HFF-Myc (cell line): ENCODE results near the gene EPHA5.

Experiments used
- DNase-seq: peaks from one replicate; pipeline ENCODE4 v3.0.0-alpha.2; 2011; ENCODE audit warnings: low read depth; ENCODE audit errors: extremely low read depth
- H3K4me3 ChIP-seq: replicated peaks from 2 replicates; pipeline ENCODE4 v1.5.1; 2011; ENCODE audit warnings: low read depth, mild to moderate bottlenecking, control low read depth, low read length
- TF ChIP-seq, protein P1 (sequence below): IDR thresholded peaks from 2 replicates; pipeline ENCODE4 v1.5.1; 2012; ENCODE audit warnings: mild to moderate bottlenecking, low read depth, low read length, control low read depth; ENCODE audit errors: missing control alignments

EPHA5 gene

DNA sequence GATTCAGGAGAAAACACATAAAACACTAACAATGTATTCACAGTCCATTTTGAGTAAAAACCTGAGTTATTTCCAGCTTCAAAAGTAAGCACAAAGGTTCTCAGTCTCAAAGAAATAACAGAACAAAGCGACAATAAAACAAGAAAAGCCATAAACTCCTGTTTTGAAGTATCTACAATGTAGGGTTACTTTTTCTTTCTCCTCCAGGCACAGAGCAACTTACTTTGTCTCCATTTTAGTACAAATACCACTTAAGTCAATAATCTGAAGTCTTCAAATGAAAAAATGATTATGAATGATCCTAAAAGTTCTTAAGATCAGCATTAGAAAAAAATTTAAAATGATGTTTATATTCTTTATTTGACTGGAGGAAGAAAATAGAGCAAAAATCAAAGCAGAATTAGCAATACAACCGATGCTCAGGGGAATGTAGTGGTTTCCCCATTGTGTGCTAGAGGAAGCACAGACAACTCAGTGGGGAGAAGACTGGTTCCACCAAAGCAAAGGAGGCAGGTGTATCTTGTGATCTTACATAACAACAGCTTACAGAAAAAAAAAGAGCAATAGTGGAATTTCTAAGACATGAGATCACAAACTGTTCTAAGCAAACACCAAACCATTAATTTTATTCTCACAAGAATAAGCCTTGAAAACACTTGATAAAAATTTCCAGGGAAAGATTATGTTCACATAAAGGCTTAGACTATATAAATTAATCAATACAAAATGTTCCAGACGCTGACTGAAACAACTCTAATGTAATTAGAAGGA is 35.1 kb downstream of the EPHA5 start:
- no peak overlapping the region for H3K4me3 ChIP-seq
- TF ChIP-seq, protein P1, sequence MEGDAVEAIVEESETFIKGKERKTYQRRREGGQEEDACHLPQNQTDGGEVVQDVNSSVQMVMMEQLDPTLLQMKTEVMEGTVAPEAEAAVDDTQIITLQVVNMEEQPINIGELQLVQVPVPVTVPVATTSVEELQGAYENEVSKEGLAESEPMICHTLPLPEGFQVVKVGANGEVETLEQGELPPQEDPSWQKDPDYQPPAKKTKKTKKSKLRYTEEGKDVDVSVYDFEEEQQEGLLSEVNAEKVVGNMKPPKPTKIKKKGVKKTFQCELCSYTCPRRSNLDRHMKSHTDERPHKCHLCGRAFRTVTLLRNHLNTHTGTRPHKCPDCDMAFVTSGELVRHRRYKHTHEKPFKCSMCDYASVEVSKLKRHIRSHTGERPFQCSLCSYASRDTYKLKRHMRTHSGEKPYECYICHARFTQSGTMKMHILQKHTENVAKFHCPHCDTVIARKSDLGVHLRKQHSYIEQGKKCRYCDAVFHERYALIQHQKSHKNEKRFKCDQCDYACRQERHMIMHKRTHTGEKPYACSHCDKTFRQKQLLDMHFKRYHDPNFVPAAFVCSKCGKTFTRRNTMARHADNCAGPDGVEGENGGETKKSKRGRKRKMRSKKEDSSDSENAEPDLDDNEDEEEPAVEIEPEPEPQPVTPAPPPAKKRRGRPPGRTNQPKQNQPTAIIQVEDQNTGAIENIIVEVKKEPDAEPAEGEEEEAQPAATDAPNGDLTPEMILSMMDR, result no peak
- no peak for DNase-seq

DNA sequence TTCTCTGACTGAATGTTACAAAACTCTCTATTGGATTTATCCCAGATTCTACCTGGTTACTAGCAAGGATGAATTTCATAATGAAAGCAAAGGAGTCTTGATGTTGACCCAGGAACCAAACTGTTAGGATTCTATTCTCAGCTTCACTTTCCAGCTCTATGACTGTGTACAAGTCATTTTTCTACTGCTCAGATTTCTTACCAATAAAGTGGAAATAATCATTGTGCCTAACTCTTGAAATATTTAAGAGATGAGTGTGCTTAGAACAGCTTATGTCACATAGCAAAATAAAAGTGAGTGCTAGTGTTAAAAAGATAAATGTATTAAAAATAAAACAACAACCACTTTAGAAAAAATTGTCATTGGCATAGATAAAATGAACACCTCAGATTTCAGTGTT is 45.6 kb downstream of the EPHA5 start:
- no peak for DNase-seq
- TF ChIP-seq, protein P1, result no peak
- no peak overlapping the region for H3K4me3 ChIP-seq

DNA sequence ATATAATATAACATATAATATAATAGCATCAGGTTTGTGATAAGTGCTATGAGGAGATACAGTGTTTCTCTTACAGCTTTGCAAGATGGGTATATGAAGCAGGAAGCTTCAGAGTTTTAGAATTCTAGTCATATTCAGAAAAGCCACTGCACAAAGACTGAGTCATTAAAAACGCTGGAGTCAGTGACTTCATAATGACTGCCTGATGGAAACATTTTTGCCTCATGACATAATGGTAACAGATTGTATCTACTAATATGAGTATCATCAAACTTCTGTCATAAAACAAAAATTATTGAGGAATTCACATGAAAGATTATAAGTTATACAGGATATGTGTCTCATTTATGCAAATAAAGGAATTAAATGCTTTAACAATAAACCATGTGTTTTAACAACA is 46.8 kb downstream of the EPHA5 start:
- TF ChIP-seq, protein P1, result no peak
- no peak overlapping the region for H3K4me3 ChIP-seq
- DNase-seq, result no peak

DNA sequence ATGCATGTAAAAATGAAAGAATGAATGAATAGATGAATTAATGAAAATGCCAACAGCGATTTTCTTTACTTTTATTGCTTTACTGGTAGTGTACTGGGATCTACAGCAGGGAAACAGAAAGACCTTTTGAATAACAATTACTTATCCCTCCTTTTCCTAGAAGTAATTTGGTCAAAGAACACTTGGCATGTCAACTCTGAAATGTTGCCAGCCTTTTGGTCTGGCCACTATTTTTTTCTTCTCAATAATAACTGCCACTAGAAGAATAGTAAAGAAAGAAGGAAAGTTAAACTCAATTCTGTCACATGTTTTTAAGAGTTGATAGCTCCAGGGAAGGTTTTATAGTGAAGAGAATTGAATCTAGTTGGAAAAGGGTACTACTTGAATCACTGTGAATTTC is 52.9 kb downstream of the EPHA5 start:
- no peak overlapping the region for H3K4me3 ChIP-seq
- no peak for DNase-seq
- TF ChIP-seq, protein P1, result no peak

DNA sequence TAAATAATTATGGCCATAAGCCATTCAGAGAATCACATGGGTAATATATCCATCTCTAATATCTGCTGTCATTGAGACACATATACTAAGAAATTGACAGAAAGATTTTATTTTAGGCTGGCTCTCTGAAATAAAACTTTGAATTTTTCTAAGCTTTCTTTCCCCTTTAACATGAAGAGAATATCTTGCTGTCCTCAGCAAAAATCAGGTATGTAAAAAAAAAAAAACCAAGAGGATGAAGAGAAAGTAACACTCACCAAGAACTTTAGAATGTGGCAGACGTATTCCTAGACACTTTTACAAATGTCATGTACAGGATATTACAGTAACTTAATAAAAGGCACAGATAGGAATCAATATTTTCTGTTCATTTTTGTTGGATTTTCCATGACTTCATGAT is 65.8 kb downstream of the EPHA5 start:
- DNase-seq, result no peak
- no peak overlapping the region for H3K4me3 ChIP-seq
- TF ChIP-seq, protein P1, result no peak

DNA sequence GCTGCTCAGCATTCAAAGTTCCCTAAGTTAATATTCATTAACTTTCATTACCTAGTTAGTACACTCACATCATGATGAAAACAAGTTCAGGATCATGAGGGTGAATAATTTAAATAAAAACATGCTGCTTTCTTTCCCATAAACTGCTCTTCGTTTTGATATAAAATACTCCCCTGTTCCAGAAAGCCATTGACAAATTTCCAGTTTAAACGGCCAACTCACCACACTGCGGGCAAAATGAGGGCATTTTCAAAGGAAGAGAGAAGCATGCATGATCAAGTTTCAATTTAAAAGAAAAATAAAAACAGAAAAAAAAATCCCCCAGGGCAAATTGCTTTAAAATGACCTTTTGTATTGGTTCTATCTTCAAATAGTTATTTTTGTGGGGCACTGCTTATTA is 69.6 kb downstream of the EPHA5 start:
- no peak overlapping the region for H3K4me3 ChIP-seq
- DNase-seq, result no peak
- TF ChIP-seq, protein P1, result no peak

DNA sequence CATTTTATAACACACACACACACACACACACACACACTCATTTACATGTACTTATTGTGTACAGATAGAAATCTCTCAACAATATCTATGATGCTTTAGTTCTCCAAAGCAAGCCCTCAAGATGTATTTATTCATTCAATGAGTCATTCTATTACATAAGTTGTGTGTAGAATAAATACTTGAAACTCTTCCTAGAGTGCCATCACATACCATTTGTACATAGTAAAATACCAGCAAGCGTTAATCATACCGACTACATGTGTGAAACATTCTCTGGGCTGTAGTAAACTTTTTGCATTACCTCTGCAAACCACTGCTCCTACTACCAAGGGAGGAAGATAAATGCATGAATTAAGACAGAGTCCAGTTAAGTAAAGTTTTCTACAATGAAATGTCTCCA is 70.9 kb downstream of the EPHA5 start:
- no peak for DNase-seq

More for the DNA sequence above, 70.9 kb downstream of the EPHA5 start:
- no peak overlapping the region for H3K4me3 ChIP-seq
- TF ChIP-seq, protein P1, result no peak
